Measurements from ENCODE around the gene ITGB2.

Gene ITGB2

DNA sequence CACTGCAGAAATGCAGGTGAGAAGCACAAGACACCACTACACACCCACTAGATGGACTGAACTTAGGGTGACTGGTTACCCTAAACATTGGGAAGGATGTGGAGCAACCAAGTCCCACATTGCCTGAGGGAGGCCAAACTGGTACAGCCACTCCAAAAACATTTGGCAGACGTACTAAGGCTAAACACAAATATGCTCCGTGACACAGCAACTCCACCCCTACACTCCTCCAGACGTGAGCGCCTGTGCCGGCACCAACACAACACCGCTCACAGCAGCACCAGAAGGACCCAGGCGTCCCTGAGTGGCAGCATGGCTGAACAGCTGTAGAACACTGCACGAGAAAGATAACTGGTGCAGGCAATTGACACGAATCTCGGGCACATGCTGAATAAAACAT is 61.9 kb downstream of the ITGB2 start:
- no peak overlapping the region for H2BK12ac ChIP-seq (ENCODE audit: low read length)
- H3K27me3 ChIP-seq (ENCODE audit: insufficient read depth, low read length): no peaks in the 10 kb centered on the region
- no peak overlapping the region for H2BK5ac ChIP-seq (ENCODE audit: low read depth, low read length, poor library complexity)
- no peak overlapping the region for H3K14ac ChIP-seq (ENCODE audit: low read length)
- no peak overlapping the region for H3K4me3 ChIP-seq (ENCODE audit: low read depth, low read length)
- no peak overlapping the region for H3K9ac ChIP-seq (ENCODE audit: low read length)
- no peak overlapping the region for H4K12ac ChIP-seq (ENCODE audit: low read depth, low read length)
- peak overlapping the region; percentile 9 for H3K4ac ChIP-seq (ENCODE audit: low read depth, low read length)
- H3K23ac ChIP-seq (ENCODE audit: low read length): no peak overlapping the region
- no peak for DNase-seq
- peaks cover 71 to 76% of the 10 kb centered on the region in 2 experiments for H3K36me3 ChIP-seq (ENCODE audit: control insufficient read depth in 1 of 2, insufficient read depth in 2 of 2, low read length in 2 of 2)
- H3K79me1 ChIP-seq (ENCODE audit: low read length): no peaks in the 10 kb centered on the region
- H3K27ac ChIP-seq (ENCODE audit: low read depth, low read length): no peak overlapping the region
- H3K9me3 ChIP-seq (ENCODE audit: insufficient read depth, low read depth, low read length): no peaks in the 10 kb centered on the region
- no peak overlapping the region for H2AK5ac ChIP-seq (ENCODE audit: low read length)
- no peak overlapping the region for H2AFZ ChIP-seq (ENCODE audit: insufficient read depth, low read length, poor library complexity)
- no peak overlapping the region for H3K4me2 ChIP-seq (ENCODE audit: low read length)
- H3K79me2 ChIP-seq (ENCODE audit: control insufficient read depth, insufficient read depth, low read length, poor library complexity): peaks cover 14% of the 10 kb centered on the region
- no CpG with 5 or more reads among the region's 10 CpGs for WGBS (ENCODE audit: extremely low coverage, insufficient coverage, insufficient read length)
- H3K18ac ChIP-seq (ENCODE audit: low read length): no peak overlapping the region
- no peak overlapping the region for H2BK120ac ChIP-seq (ENCODE audit: insufficient read depth, low read length, poor library complexity)
- no peak overlapping the region for H4K91ac ChIP-seq (ENCODE audit: low read depth, low read length)
- no peak overlapping the region for H4K8ac ChIP-seq (ENCODE audit: low read depth, low read length)
- H3K4me1 ChIP-seq (ENCODE audit: control insufficient read depth in 1 of 2, insufficient read depth in 2 of 2, low read length in 2 of 2): no peaks in the 10 kb centered on the region

DNA sequence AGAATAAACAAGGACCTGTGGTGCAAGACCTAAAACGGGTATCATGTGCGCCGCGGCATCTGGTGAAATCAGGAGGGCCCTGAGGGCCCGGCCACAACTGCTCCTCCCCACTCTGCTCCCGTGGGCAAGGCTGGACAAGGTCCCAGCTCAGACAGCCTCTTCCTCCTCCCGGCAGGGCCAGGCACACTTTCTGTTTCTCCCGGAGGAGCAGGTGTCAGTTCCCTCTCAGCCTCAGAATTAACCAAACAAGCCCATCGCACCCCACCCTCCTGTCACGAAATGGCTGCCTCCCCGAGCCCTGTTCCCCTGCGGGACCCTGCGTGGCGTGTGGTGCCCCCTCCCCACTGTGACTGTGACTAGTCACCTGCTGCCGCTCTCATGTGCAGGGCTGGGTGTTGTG is 62.4 kb downstream of the ITGB2 start:
- no peak overlapping the region for H4K12ac ChIP-seq (ENCODE audit: low read depth, low read length)
- H3K36me3 ChIP-seq (ENCODE audit: control insufficient read depth in 1 of 2, insufficient read depth in 2 of 2, low read length in 2 of 2): peaks cover 74 to 76% of the 10 kb centered on the region in 2 experiments
- WGBS (ENCODE audit: extremely low coverage, insufficient coverage, insufficient read length): no CpG with 5 or more reads among the region's 15 CpGs
- H3K4me2 ChIP-seq (ENCODE audit: low read length): no peak overlapping the region
- H3K4me3 ChIP-seq (ENCODE audit: low read depth, low read length): no peak overlapping the region
- H3K79me2 ChIP-seq (ENCODE audit: control insufficient read depth, insufficient read depth, low read length, poor library complexity): peaks cover 12% of the 10 kb centered on the region
- no peak overlapping the region for H2AK5ac ChIP-seq (ENCODE audit: low read length)
- no peak overlapping the region for H4K91ac ChIP-seq (ENCODE audit: low read depth, low read length)
- H3K27ac ChIP-seq (ENCODE audit: low read depth, low read length): no peak overlapping the region
- H3K9me3 ChIP-seq (ENCODE audit: insufficient read depth, low read depth, low read length): no peaks in the 10 kb centered on the region
- no peaks in the 10 kb centered on the region for H3K4me1 ChIP-seq (ENCODE audit: control insufficient read depth in 1 of 2, insufficient read depth in 2 of 2, low read length in 2 of 2)
- H2BK5ac ChIP-seq (ENCODE audit: low read depth, low read length, poor library complexity): no peak overlapping the region
- no peaks in the 10 kb centered on the region for H3K79me1 ChIP-seq (ENCODE audit: low read length)
- H2BK12ac ChIP-seq (ENCODE audit: low read length): no peak overlapping the region
- H3K18ac ChIP-seq (ENCODE audit: low read length): peak overlapping the region; percentile 8
- H3K14ac ChIP-seq (ENCODE audit: low read length): no peak overlapping the region
- no peak overlapping the region for H4K8ac ChIP-seq (ENCODE audit: low read depth, low read length)
- no peaks in the 10 kb centered on the region for H3K27me3 ChIP-seq (ENCODE audit: insufficient read depth, low read length)
- H2AFZ ChIP-seq (ENCODE audit: insufficient read depth, low read length, poor library complexity): no peak overlapping the region
- no peak overlapping the region for H3K9ac ChIP-seq (ENCODE audit: low read length)
- peak in 1 of 2 donors; percentile 30 for DNase-seq
- no peak overlapping the region for H2BK120ac ChIP-seq (ENCODE audit: insufficient read depth, low read length, poor library complexity)
- H3K23ac ChIP-seq (ENCODE audit: low read length): no peak overlapping the region
- peak overlapping the region; percentile 9 for H3K4ac ChIP-seq (ENCODE audit: low read depth, low read length)

DNA sequence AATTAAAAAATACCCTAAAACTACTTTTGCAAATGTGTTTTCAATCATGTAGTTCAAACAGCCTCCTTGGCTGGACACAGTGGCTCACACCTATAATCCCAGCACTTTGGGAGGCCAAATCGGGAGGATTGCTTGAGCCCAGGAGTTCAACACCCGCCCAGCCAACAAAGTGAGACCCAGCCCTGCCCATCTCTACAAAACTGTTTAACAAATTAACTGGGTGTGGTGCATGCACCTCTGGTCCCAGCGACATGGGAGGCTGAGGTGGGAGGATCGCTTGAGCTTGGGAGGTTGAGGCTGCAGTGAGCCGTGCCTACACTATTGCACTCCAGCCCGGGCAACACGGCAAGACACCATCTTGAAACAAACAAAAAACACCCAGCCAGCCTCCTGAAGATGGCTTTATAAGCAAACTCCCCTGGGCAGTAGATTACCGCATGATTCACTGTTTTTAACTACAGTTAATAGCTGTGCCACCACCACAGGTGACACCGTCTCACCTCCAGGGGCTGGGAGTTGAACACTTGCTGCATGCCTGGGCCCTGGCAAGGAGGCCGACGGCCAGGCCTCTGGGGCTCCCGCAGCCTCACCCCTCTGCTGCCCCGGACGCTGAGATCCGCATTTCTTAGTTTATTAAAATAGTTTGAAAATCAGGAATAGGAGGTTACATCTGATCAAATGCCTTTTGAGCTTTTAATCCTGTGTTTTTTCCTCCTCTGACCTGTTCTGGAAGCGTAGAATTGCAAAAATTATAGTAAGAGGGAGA is 63.4 kb downstream of the ITGB2 start:
- no peak overlapping the region for H4K91ac ChIP-seq (ENCODE audit: low read depth, low read length)
- no peak for DNase-seq
- peak overlapping the region; percentile 28 for H3K4ac ChIP-seq (ENCODE audit: low read depth, low read length)
- no CpG with 5 or more reads among the region's 16 CpGs for WGBS (ENCODE audit: extremely low coverage, insufficient coverage, insufficient read length)
- no peak overlapping the region for H3K9ac ChIP-seq (ENCODE audit: low read length)
- H3K79me2 ChIP-seq (ENCODE audit: control insufficient read depth, insufficient read depth, low read length, poor library complexity): peaks cover 8% of the 10 kb centered on the region
- no peak overlapping the region for H2BK5ac ChIP-seq (ENCODE audit: low read depth, low read length, poor library complexity)
- no peaks in the 10 kb centered on the region for H3K27me3 ChIP-seq (ENCODE audit: insufficient read depth, low read length)
- no peaks in the 10 kb centered on the region for H3K4me1 ChIP-seq (ENCODE audit: control insufficient read depth in 1 of 2, insufficient read depth in 2 of 2, low read length in 2 of 2)
- no peak overlapping the region for H3K27ac ChIP-seq (ENCODE audit: low read depth, low read length)
- H3K36me3 ChIP-seq (ENCODE audit: control insufficient read depth in 1 of 2, insufficient read depth in 2 of 2, low read length in 2 of 2): peaks cover 76 to 77% of the 10 kb centered on the region in 2 experiments
- H2BK12ac ChIP-seq (ENCODE audit: low read length): no peak overlapping the region
- no peak overlapping the region for H4K12ac ChIP-seq (ENCODE audit: low read depth, low read length)
- H3K23ac ChIP-seq (ENCODE audit: low read length): no peak overlapping the region
- H2AK5ac ChIP-seq (ENCODE audit: low read length): no peak overlapping the region
- H2BK120ac ChIP-seq (ENCODE audit: insufficient read depth, low read length, poor library complexity): no peak overlapping the region
- H4K8ac ChIP-seq (ENCODE audit: low read depth, low read length): no peak overlapping the region
- H3K79me1 ChIP-seq (ENCODE audit: low read length): no peaks in the 10 kb centered on the region
- no peaks in the 10 kb centered on the region for H3K9me3 ChIP-seq (ENCODE audit: insufficient read depth, low read depth, low read length)
- peak overlapping the region; percentile 42 for H3K18ac ChIP-seq (ENCODE audit: low read length)
- H3K14ac ChIP-seq (ENCODE audit: low read length): no peak overlapping the region
- no peak overlapping the region for H3K4me2 ChIP-seq (ENCODE audit: low read length)
- no peak overlapping the region for H3K4me3 ChIP-seq (ENCODE audit: low read depth, low read length)
- H2AFZ ChIP-seq (ENCODE audit: insufficient read depth, low read length, poor library complexity): no peak overlapping the region

DNA sequence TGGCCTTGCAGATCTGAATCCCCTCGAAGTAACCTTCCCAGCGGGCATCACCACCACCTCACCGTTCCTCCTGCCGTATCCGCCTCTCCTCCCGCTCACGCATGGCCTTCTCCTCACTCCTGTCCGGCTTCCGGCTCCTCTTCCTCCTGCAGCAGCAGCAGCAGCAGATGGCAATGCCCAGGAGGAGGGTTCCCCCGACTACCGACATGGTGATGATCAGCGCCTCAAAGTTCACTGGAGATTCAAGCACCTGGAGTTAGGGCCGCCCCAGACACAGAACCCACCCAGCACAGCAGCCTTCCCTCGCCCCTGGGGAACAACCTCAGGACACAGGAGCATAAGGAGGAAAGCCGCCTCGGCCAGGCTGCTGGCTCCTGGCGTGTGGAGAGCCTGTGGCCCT is 64.6 kb downstream of the ITGB2 start:
- H2AK5ac ChIP-seq (ENCODE audit: low read length): no peak overlapping the region
- no peak overlapping the region for H4K8ac ChIP-seq (ENCODE audit: low read depth, low read length)
- H2BK12ac ChIP-seq (ENCODE audit: low read length): no peak overlapping the region
- H3K23ac ChIP-seq (ENCODE audit: low read length): no peak overlapping the region
- H3K18ac ChIP-seq (ENCODE audit: low read length): peak overlapping the region; percentile 21
- H4K12ac ChIP-seq (ENCODE audit: low read depth, low read length): no peak overlapping the region
- H3K9ac ChIP-seq (ENCODE audit: low read length): no peak overlapping the region
- H3K27me3 ChIP-seq (ENCODE audit: insufficient read depth, low read length): no peaks in the 10 kb centered on the region
- H3K4me3 ChIP-seq (ENCODE audit: low read depth, low read length): no peak overlapping the region
- H2BK5ac ChIP-seq (ENCODE audit: low read depth, low read length, poor library complexity): no peak overlapping the region
- no peak overlapping the region for H3K14ac ChIP-seq (ENCODE audit: low read length)
- WGBS (ENCODE audit: extremely low coverage, insufficient coverage, insufficient read length): no CpG with 5 or more reads among the region's 17 CpGs
- no peak overlapping the region for H3K4me2 ChIP-seq (ENCODE audit: low read length)
- no peak overlapping the region for H2BK120ac ChIP-seq (ENCODE audit: insufficient read depth, low read length, poor library complexity)
- no peak overlapping the region for H3K4ac ChIP-seq (ENCODE audit: low read depth, low read length)
- H3K4me1 ChIP-seq (ENCODE audit: control insufficient read depth in 1 of 2, insufficient read depth in 2 of 2, low read length in 2 of 2): no peaks in the 10 kb centered on the region
- peaks cover 69 to 71% of the 10 kb centered on the region in 2 experiments for H3K36me3 ChIP-seq (ENCODE audit: control insufficient read depth in 1 of 2, insufficient read depth in 2 of 2, low read length in 2 of 2)
- peaks cover under 1% of the 10 kb centered on the region for H3K79me2 ChIP-seq (ENCODE audit: control insufficient read depth, insufficient read depth, low read length, poor library complexity)
- no peak for DNase-seq
- H3K27ac ChIP-seq (ENCODE audit: low read depth, low read length): no peak overlapping the region
- no peak overlapping the region for H2AFZ ChIP-seq (ENCODE audit: insufficient read depth, low read length, poor library complexity)
- no peaks in the 10 kb centered on the region for H3K9me3 ChIP-seq (ENCODE audit: insufficient read depth, low read depth, low read length)
- no peaks in the 10 kb centered on the region for H3K79me1 ChIP-seq (ENCODE audit: low read length)
- H4K91ac ChIP-seq (ENCODE audit: low read depth, low read length): no peak overlapping the region
